Psoas muscle (tissue), 8 donors: ENCODE measurements around the gene PKIB. TPM values are rescaled to one million over a fixed set of nuclear protein-coding genes. Genes with fewer than 3 reads are reported as not detected.
A peak's percentile ranks its signal among the peaks of the same experiment; 100 is the strongest.

Source experiments
- ATAC-seq, 4 donors: fragments of 200-7000 bp; cut with Tn5 transposase; one replicate each; pipeline ENCODE4 v1.9.1; 2020; ENCODE audit warnings: moderate library complexity in 3 of 4, mild to moderate bottlenecking in 2 of 4
- DNase-seq, 2 donors: peaks; one replicate each; pipeline ENCODE4 v3.0.0-alpha.2; 2020
- H3K27ac ChIP-seq: fragments of 200-600 bp; one replicate; pipeline ENCODE4 v1.8.0; 2022
- H3K27me3 ChIP-seq, 3 donors: fragments of 200-600 bp in 1 of 3; one replicate each; pipeline versions ENCODE4 v1.6.1 to v1.8.0; 2013 to 2022; ENCODE audit warnings: low read length in 2 of 3, mild to moderate bottlenecking in 2 of 3, moderate library complexity in 1 of 3; ENCODE audit not compliant: insufficient read depth in 3 of 3
- H3K36me3 ChIP-seq, 2 donors: fragments of 200-600 bp in 1 of 2; one replicate each; pipeline versions ENCODE4 v1.6.1 to v1.8.0; 2013 to 2022; ENCODE audit warnings: low read depth in 1 of 2, mild to moderate bottlenecking in 1 of 2, moderate library complexity in 1 of 2; ENCODE audit not compliant: insufficient read depth in 1 of 2
- H3K4me1 ChIP-seq: fragments of 200-600 bp; one replicate; pipeline ENCODE4 v1.8.0; 2022
- H3K4me3 ChIP-seq: fragments of 200-600 bp; one replicate; pipeline ENCODE4 v1.8.0; 2022; ENCODE audit warnings: mild to moderate bottlenecking
- H3K9me3 ChIP-seq: fragments of 200-600 bp; one replicate; pipeline ENCODE4 v1.8.0; 2022
- WGBS, 3 donors: extraction: QIAGEN DNeasy Blood & Tissue Kit; methylation state at CpG; one replicate each; pipeline versions ENCODE4 v1.1.6 to v1.1.7; 2013; 5-methylcytosine and 5-hydroxymethylcytosine counted together
- intact Hi-C, 2 donors: fragments of 100-400 bp; cut with DNase I; formaldehyde crosslinking; loops; one replicate each; pipeline versions ENCODE4 v1.11.0 to v1.14.2; 2022
- polyA plus RNA-seq, 3 donors: library from polyadenylated mRNA; stranded (reverse); fragments of 200-250 nt; gene quantifications; one replicate each; pipeline ENCODE4 v1.2.3, GENCODE V29; 2013
- total RNA-seq, 4 donors: library from RNA; stranded (reverse); fragmentation: NEBNext Ultra II Directional in 2 of 4; extraction: Animal tissue kit (Norgen Biotek cat#: 25700) in 2 of 4; gene quantifications; one replicate each; pipeline versions ENCODE4 v1.2.1 to v1.2.4, GENCODE V29; 2021 to 2023
- TF ChIP-seq, protein P1 (sequence below): fragments of 200-600 bp; IDR thresholded peaks from one replicate; pipeline ENCODE4 v1.8.0; 2022; ENCODE audit warnings: antibody characterized with exemption
- donor health status: healthy with polysubstance abuse.
- donor health status: DM: no; HTN: no; CAD: no; lungs with moderate emphysema.
- donor health status: Bipolar disorder and iron deficiency.
- donor health status: healthy.
- donor health status: DM: yes; HTN: yes; CAD: no.
- donor health status: DM: no; HTN: no; CAD: no.
- donor health status: DM: no; HTN: no; CAD: no.
- donor health status: DM: yes; HTN: yes; CAD: no.

PKIB gene
- total and polyA plus RNA-seq, 7 donors, result 0.20 to 2.4 (median 0.59) TPM

DNA sequence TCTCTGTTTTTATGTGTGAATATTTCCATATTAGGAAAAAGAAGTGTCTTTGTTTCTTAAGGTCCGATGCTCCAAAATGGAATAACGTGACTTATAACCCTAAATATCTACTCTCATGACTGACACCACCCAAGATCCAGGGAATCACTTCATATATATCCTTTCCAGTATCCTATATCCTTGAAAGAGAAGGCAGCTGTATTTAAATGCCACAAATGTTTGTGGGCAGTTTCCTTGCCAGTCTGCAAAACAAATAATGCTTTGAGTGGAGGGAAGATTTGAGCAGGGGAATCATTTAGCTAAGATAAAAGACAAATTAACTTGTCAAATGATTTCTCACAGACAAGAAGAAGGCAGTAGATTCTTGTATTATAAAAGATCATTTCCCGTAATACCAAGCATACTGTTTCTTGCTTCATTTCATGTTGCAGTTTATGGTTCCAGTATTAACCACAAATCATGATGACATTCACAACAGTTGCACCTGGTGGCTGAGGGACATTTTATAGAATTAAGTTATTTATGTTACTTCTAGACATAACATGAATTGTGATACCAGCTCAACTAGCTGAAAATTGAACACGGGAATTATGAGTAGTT is 139.3 kb downstream of the PKIB start:
- intact Hi-C loops, result loop anchor here (5.0 kb wide), 2 partner anchors 38 to 88 kb away; partner anchors contain the start of gene SMPDL3A (in 2 of the 2)
- DNase-seq, result no peak
- no peak overlapping the region for H3K4me3 ChIP-seq
- peaks cover 31% of the 10 kb centered on the region for H3K4me1 ChIP-seq
- ATAC-seq, result no peak
- H3K36me3 ChIP-seq, result no peaks in the 10 kb centered on the region
- H3K9me3 ChIP-seq, result no peaks in the 10 kb centered on the region
- no peak overlapping the region for H3K27ac ChIP-seq
- no peaks in the 10 kb centered on the region for H3K27me3 ChIP-seq
- WGBS, 3 donors, result 71 to 89% (median 74%) methylated on average over 4 of the region's 4 CpGs
- TF ChIP-seq, protein P1, sequence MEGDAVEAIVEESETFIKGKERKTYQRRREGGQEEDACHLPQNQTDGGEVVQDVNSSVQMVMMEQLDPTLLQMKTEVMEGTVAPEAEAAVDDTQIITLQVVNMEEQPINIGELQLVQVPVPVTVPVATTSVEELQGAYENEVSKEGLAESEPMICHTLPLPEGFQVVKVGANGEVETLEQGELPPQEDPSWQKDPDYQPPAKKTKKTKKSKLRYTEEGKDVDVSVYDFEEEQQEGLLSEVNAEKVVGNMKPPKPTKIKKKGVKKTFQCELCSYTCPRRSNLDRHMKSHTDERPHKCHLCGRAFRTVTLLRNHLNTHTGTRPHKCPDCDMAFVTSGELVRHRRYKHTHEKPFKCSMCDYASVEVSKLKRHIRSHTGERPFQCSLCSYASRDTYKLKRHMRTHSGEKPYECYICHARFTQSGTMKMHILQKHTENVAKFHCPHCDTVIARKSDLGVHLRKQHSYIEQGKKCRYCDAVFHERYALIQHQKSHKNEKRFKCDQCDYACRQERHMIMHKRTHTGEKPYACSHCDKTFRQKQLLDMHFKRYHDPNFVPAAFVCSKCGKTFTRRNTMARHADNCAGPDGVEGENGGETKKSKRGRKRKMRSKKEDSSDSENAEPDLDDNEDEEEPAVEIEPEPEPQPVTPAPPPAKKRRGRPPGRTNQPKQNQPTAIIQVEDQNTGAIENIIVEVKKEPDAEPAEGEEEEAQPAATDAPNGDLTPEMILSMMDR, result no peak

DNA sequence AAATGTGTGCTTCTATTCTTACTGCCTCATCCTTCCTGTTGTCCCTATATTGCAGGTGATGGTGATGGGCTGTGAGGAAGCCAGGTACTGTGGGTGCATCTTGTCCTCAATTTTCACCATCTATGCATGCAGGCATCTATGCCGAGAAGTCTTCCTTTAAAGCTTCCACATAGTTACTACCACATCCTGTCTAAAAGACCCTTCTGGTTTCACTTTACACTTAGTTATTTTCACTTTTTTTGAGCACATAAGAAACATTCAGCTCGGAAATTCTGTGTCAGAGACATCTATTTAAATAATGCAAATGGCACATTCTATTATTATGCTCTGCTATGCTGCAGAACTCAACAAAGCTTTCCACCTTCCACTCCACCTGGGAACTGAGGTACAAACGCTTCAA is 141.1 kb downstream of the PKIB start:
- Histone ChIP-seq H3K27ac (no peak overlapping the region), H3K36me3 (no peaks in the 10 kb centered on the region), H3K4me3 (no peak overlapping the region), H3K4me1 (peaks cover 28% of the 10 kb centered on the region), H3K9me3 (no peaks in the 10 kb centered on the region), H3K27me3 (no peaks in the 10 kb centered on the region)
- TF ChIP-seq, protein P1, result no peak
- intact Hi-C loops, result loop anchor here (5.0 kb wide), 1 partner anchor 36 kb away; the partner anchor contains the start of gene SMPDL3A (in 2 of the 2)
- ATAC-seq, result no peak
- no peak for DNase-seq
- WGBS, 3 donors, result 69 to 76% (median 70%) methylated on average over 3 of the region's 3 CpGs

DNA sequence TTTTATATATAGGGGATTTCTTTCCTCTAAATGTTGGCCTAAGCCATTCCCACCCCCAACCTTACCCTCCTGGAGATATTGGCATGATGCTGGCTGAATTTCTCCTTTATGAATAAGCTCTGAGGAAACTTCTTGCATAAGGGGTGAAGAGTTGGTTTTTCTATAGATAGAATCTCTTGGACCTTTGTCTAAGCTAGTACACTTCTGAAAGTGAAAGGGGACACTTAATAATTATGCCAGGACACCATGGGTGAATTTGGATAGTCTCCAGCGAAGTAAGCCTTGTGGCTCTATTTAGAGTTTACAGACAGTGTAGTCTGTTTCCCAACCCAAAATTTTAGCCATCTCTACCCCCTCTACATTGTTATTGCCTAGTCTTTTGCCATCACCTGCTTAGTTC is 142.3 kb downstream of the PKIB start:
- Histone ChIP-seq H3K27ac (peak overlapping the region; percentile 54), H3K4me3 (no peak overlapping the region), H3K36me3 (no peaks in the 10 kb centered on the region), H3K4me1 (peaks cover 28% of the 10 kb centered on the region), H3K27me3 (no peaks in the 10 kb centered on the region), H3K9me3 (no peaks in the 10 kb centered on the region)
- intact Hi-C loops, result loop anchor here (5.0 kb wide), 1 partner anchor 35 kb away; the partner anchor contains the start of gene SMPDL3A (in 2 of the 2)
- TF ChIP-seq, protein P1, result no peak
- WGBS, 3 donors, result 20 to 56% (median 25%) methylated on average over 1 of the region's 1 CpG
- ATAC-seq (peak; percentile 51 to 91 (median 77)), DNase-seq (no peak)

DNA sequence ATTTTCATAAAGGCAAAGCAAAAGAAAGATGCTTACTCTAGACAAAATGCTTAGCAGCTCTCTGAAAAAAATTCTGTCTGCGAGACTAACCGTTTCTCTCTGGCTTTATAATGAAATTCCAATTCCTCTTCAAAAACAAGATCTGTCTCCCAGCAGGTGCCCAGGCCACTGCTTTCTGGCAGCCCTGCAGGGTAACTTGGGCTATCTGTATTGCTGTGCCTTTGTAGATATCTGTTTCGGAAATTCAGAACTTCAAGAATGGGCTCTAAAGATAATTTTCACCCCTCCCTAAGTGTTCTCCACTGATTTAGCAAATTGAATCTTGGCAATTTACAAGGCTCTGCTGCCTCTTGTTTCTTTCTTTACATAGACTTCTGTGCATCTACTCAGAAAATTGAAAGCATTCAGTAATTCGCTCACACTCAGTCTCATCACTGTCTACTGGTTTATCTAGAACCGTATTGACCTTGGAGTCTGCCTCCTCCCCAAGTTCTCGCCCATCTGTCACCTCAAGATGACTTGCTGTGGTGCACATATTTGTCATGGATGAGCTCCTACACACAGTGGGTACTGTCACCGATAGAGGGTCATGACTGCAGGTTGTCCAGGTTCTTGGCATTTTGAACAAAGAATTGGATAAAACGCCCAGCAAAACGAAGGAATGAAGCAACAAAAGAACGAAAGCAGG is 142.9 kb downstream of the PKIB start:
- 32 to 51% (median 36%) methylated on average over 10 of the region's 10 CpGs for WGBS, 3 donors
- no peaks in the 10 kb centered on the region for H3K9me3 ChIP-seq
- peak overlapping the region; percentile 54 for H3K27ac ChIP-seq
- peak overlapping the region; percentile 61 for H3K4me3 ChIP-seq
- peak; percentile 38 to 75 (median 56) for ATAC-seq
- H3K36me3 ChIP-seq, result no peaks in the 10 kb centered on the region
- DNase-seq, result no peak
- TF ChIP-seq, protein P1, result no peak
- H3K4me1 ChIP-seq, result peaks cover 28% of the 10 kb centered on the region
- H3K27me3 ChIP-seq, result no peaks in the 10 kb centered on the region
- intact Hi-C loops, result loop anchor here (5.0 kb wide), 1 partner anchor 34 kb away; the partner anchor contains the start of gene SMPDL3A (in 2 of the 2)
